Left colon (tissue), 2 donors: ENCODE results near the gene AK2. TPM values are rescaled to one million over a fixed set of nuclear protein-coding genes. Genes with fewer than 3 reads are reported as not detected.
A peak's percentile ranks its signal among the peaks of the same experiment; 100 is the strongest.
"Not testable (repeated sequence)": the region's sequence is repeated elsewhere in the genome, so short reads cannot be mapped to it uniquely, and the experiment has no call there.

ENCODE experiments used
- ATAC-seq: fragments of 200-7000 bp; cut with Tn5 transposase; one replicate; pipeline ENCODE4 v1.9.1; 2020; ENCODE audit warnings: mild to moderate bottlenecking, moderate library complexity
- DNase-seq, 2 donors: peaks; one replicate each; pipeline ENCODE4 v3.0.0-alpha.2; 2020
- intact Hi-C, 2 donors: fragments of 100-400 bp; cut with DNase I in 1 of 2; cut with micrococcal nuclease in 1 of 2; formaldehyde crosslinking; loops; one replicate each; pipeline versions ENCODE4 v1.11.2 to v1.14.0; 2022; cut with DNase I, micrococcal nuclease
- total RNA-seq, 2 donors: library from RNA; stranded (reverse); fragmentation: NEBNext Ultra II Directional; extraction: Animal tissue kit (Norgen Biotek cat#: 25700); gene quantifications; one replicate each; pipeline ENCODE4 v1.2.1, GENCODE V29; 2021
- donor health status: DM: no; HTN: no; CAD: no.
- donor health status: DM: yes; HTN: yes; CAD: no.

Gene AK2
- total RNA-seq, 2 donors from 2014 or later = 173 to 222 TPM

GRCh38 chr1:33031506-33031905, 5.2 kb downstream of the AK2 start:
- no peak for DNase-seq
- no peak for ATAC-seq
- intact Hi-C loops = no loop called here

GRCh38 chr1:33030575-33030974, 6.1 kb downstream of the AK2 start:
- DNase-seq = no peak
- intact Hi-C loops = no loop called here
- peak; percentile 77 for ATAC-seq

- intact Hi-C loops = no loop called here
- DNase-seq (no peak), ATAC-seq (no peak)
These were observed 6.8 kb downstream of the AK2 start for GRCh38 chr1:33029921-33030320.

GRCh38 chr1:33029209-33029608, 7.5 kb downstream of the AK2 start:
- no peak for ATAC-seq
- intact Hi-C loops = no loop called here
- DNase-seq = no peak

GRCh38 chr1:33025761-33026160, 10.9 kb downstream of the AK2 start:
- ATAC-seq (no peak), DNase-seq (no peak)
- intact Hi-C loops = no loop called here

- intact Hi-C loops = no loop called here
- DNase-seq = no peak
- ATAC-seq = peak; percentile 17
These were observed 11.5 kb downstream of the AK2 start for GRCh38 chr1:33025180-33025569.

- intact Hi-C loops, DNase-seq: not testable (repeated sequence)
- ATAC-seq = peak; percentile 61
These were observed 12.1 kb downstream of the AK2 start for GRCh38 chr1:33024430-33025179.

- ATAC-seq (peak; percentile 87), DNase-seq (no peak)
- intact Hi-C loops = no loop called here
These were observed 14.0 kb downstream of the AK2 start for GRCh38 chr1:33022650-33023200.

- no peak for DNase-seq
- peak; percentile 49 for ATAC-seq
- intact Hi-C loops = no loop called here
These were observed 14.9 kb downstream of the AK2 start for GRCh38 chr1:33021567-33022431.

GRCh38 chr1:33018112-33018511, 18.6 kb downstream of the AK2 start:
- ATAC-seq = no peak
- intact Hi-C loops = no loop called here
- DNase-seq = no peak

- DNase-seq = no peak
- ATAC-seq = no peak
- intact Hi-C loops = no loop called here
These were observed 19.5 kb downstream of the AK2 start for GRCh38 chr1:33017175-33017574.

GRCh38 chr1:33015216-33015615, 21.5 kb downstream of the AK2 start:
- ATAC-seq = no peak
- intact Hi-C loops = no loop called here
- DNase-seq = no peak

- DNase-seq = no peak
- intact Hi-C loops = no loop called here
- ATAC-seq = no peak
These were observed 22.1 kb downstream of the AK2 start for GRCh38 chr1:33014464-33015163.

- peak; percentile 51 for ATAC-seq
- intact Hi-C loops = no loop called here
These were observed 22.9 kb downstream of the AK2 start for GRCh38 chr1:33013791-33014190.

GRCh38 chr1:33012165-33012564, 24.5 kb downstream of the AK2 start:
- ATAC-seq (no peak), DNase-seq (no peak)
- intact Hi-C loops = no loop called here

More at GRCh38 chr1:33013791-33014190, 22.9 kb downstream of the AK2 start:
- no peak for DNase-seq

GRCh38 chr1:33010932-33011731, 25.6 kb downstream of the AK2 start:
- intact Hi-C loops = no loop called here
- DNase-seq = peak in 1 of 2 donors; percentile 45

GRCh38 chr1:33009561-33009960, 27.1 kb downstream of the AK2 start:
- intact Hi-C loops = no loop called here
- DNase-seq (no peak), ATAC-seq (no peak)

More at GRCh38 chr1:33010932-33011731, 25.6 kb downstream of the AK2 start:
- peak; percentile 42 for ATAC-seq
